Endothelial cell of umbilical vein (primary cell): ENCODE results near the gene MACO1. TPM values are rescaled to one million over a fixed set of nuclear protein-coding genes. Genes with fewer than 3 reads are reported as not detected.

Experiments
- BruUV-seq: library from RNA; stranded (reverse); fragments of 400-500 nt; replicated peaks from 2 replicates; lab custom pipeline; 2021; lab: Mats Ljungman, UMichigan
- CTCF ChIA-PET: fragments of 300-600, 350-600 bp; sonication (Branson Sonifier 250); formaldehyde crosslinking; loops from one replicate; lab custom pipeline; 2021; ENCODE audit warnings: antibody characterized with exemption, inconsistent platforms; lab: Charles Lee
- POLR2A ChIA-PET: fragments of 300-600, 350-600 bp; sonication (Branson Sonifier 250); formaldehyde crosslinking; loops from one replicate; lab custom pipeline; 2021; ENCODE audit warnings: antibody characterized with exemption, inconsistent platforms; lab: Charles Lee
- DNase-seq: peaks from one replicate; pipeline ENCODE4 v3.0.0-alpha.2; 2011; ENCODE audit warnings: low read depth, low spot score
- FAIRE-seq: peaks from 2 replicates; lab custom pipeline; 2011; peaks lifted over from hg19 to GRCh38; lab: Jason Lieb, UNC
- H2AFZ ChIP-seq: 2 replicates; pipeline ENCODE4 v1.6.0; 2012; ENCODE audit warnings: low read depth, low read length, control low read depth, inconsistent platforms
- H3K27ac ChIP-seq: 2 replicates; pipeline ENCODE4 v1.5.1; 2011; ENCODE audit warnings: low read depth, mild to moderate bottlenecking, control low read depth, low read length, moderate library complexity; ENCODE audit not compliant: insufficient read depth
- H3K27me3 ChIP-seq, 2 experiments: 2 replicates each; pipeline versions ENCODE4 v1.6.0 to v1.6.1; 2011; ENCODE audit warnings: low read length in 2 of 2, mixed read lengths in 1 of 2; ENCODE audit not compliant: control insufficient read depth in 2 of 2, insufficient read depth in 2 of 2
- H3K36me3 ChIP-seq, 2 experiments: 2 replicates in 1 of 2; 3 replicates in 1 of 2; pipeline ENCODE4 v1.5.1; 2011; ENCODE audit warnings: low read length in 2 of 2, mild to moderate bottlenecking in 1 of 2, moderate library complexity in 1 of 2; ENCODE audit not compliant: control insufficient read depth in 2 of 2, insufficient read depth in 2 of 2; ENCODE audit errors: extremely low read depth in 1 of 2
- H3K4me1 ChIP-seq: 3 replicates; pipeline ENCODE4 v1.5.1; 2011; ENCODE audit warnings: mild to moderate bottlenecking, low read length; ENCODE audit not compliant: control insufficient read depth, insufficient read depth; ENCODE audit errors: extremely low read depth
- H3K4me2 ChIP-seq: 2 replicates; pipeline ENCODE4 v1.6.1; 2011; ENCODE audit warnings: low read length, control low read depth, mixed read lengths; ENCODE audit not compliant: insufficient read depth
- H3K4me3 ChIP-seq, 3 experiments: fragments of 200-600 bp in 1 of 3; sonication (generic), shearing (Covaris generic) in 1 of 3; replicated peaks in 1 of 3; 2 replicates each; pipeline ENCODE4 v1.5.1; 2011 to 2016; ENCODE audit warnings: control low read depth in 3 of 3, low read length in 3 of 3, mild to moderate bottlenecking in 2 of 3, inconsistent platforms in 1 of 3, low read depth in 1 of 3, moderate library complexity in 1 of 3; ENCODE audit not compliant: insufficient read depth in 1 of 3
- H3K79me2 ChIP-seq: 2 replicates; pipeline ENCODE4 v1.6.0; 2012; ENCODE audit warnings: low read length, inconsistent platforms; ENCODE audit not compliant: control insufficient read depth, insufficient read depth
- H3K9ac ChIP-seq: replicated peaks from 2 replicates; pipeline ENCODE3; 2011; ENCODE audit warnings: low read length, control low read depth; ENCODE audit not compliant: insufficient read depth; ENCODE audit errors: extremely low read depth
- H3K9me1 ChIP-seq: replicated peaks from 3 replicates; pipeline ENCODE4 v1.6.0; 2011; ENCODE audit warnings: mild to moderate bottlenecking, low read length; ENCODE audit not compliant: control insufficient read depth, insufficient read depth; ENCODE audit errors: extremely low read depth
- H3K9me3 ChIP-seq: replicated peaks from 2 replicates; pipeline ENCODE4 v1.5.1; 2012; ENCODE audit warnings: low read length, inconsistent platforms; ENCODE audit not compliant: control insufficient read depth, insufficient read depth
- H4K20me1 ChIP-seq: replicated peaks from 2 replicates; pipeline ENCODE3; 2011; ENCODE audit warnings: mild to moderate bottlenecking, low read length; ENCODE audit not compliant: control insufficient read depth, insufficient read depth; ENCODE audit errors: extremely low read depth
- EZH2 ChIP-seq: IDR thresholded peaks from 2 replicates; pipeline ENCODE4 v1.6.1; 2012; ENCODE audit warnings: borderline replicate concordance, low read depth, mild to moderate bottlenecking, moderate library complexity, low read length, inconsistent platforms; ENCODE audit not compliant: severe bottlenecking
- FOS ChIP-seq: IDR thresholded peaks from 2 replicates; pipeline ENCODE4 v1.6.1; 2011; ENCODE audit warnings: mild to moderate bottlenecking, low read length, moderate library complexity, borderline replicate concordance; ENCODE audit not compliant: insufficient read depth
- GATA2 ChIP-seq: IDR thresholded peaks from 2 replicates; pipeline ENCODE4 v1.7.0; 2011; ENCODE audit warnings: low read depth, mild to moderate bottlenecking, moderate library complexity, mixed read lengths, low read length; ENCODE audit not compliant: insufficient read length, insufficient read depth
- JUN ChIP-seq: IDR thresholded peaks from 2 replicates; pipeline ENCODE4 v1.6.1; 2011; ENCODE audit warnings: borderline replicate concordance, low read depth; ENCODE audit not compliant: insufficient read length, insufficient read depth
- MYC ChIP-seq: IDR thresholded peaks from one replicate; pipeline ENCODE4 v1.6.1; 2011; ENCODE audit warnings: mild to moderate bottlenecking, low read depth, low read length
- POLR2A ChIP-seq: IDR thresholded peaks from 2 replicates; pipeline ENCODE4 v1.6.1; 2012; ENCODE audit warnings: low read depth, mild to moderate bottlenecking, control low read depth, low read length
- POLR2AphosphoS5 ChIP-seq: IDR thresholded peaks from 2 replicates; pipeline ENCODE4 v1.6.1; 2012; ENCODE audit warnings: low read depth, mild to moderate bottlenecking, control low read depth, low read length, moderate library complexity; ENCODE audit not compliant: insufficient read depth
- dilution Hi-C: fragments of 300-500 bp; cut with MboI; formaldehyde crosslinking; loops from one replicate; pipeline ENCODE4 v1.15.0; 2019; ENCODE audit warnings: low sequenced_read_pairs; ENCODE audit not compliant: extremely low pct_ligation_motif_present
- intact Hi-C: fragments of 100-400 bp; cut with micrococcal nuclease; formaldehyde crosslinking; loops from one replicate; pipeline ENCODE4 v1.10.0; 2022
- polyA plus RNA-seq, 4 experiments: library from polyadenylated mRNA; depleted of rRNA in 3 of 4; stranded (reverse) in 3 of 4; unstranded in 1 of 4; fragments of >200 nt; gene quantifications; 2 replicates each; pipeline versions ENCODE4 v1.2.1 to v1.2.3, GENCODE V29; 2011 to 2012; ENCODE audit warnings: missing spikeins in 1 of 4
- total RNA-seq: library from RNA; stranded (reverse); gene quantifications from 2 replicates; pipeline ENCODE4 v1.2.3, GENCODE V29; 2021
- TF ChIP-seq, protein P1 (sequence below), 2 donors: IDR thresholded peaks; 1 replicate in 1 of 2; 2 replicates in 1 of 2; pipeline ENCODE4 v1.5.1; 2011; ENCODE audit warnings: low read length in 2 of 2, mild to moderate bottlenecking in 2 of 2, moderate library complexity in 2 of 2, control low read depth in 1 of 2, inconsistent platforms in 1 of 2, low read depth in 1 of 2; ENCODE audit not compliant: insufficient read depth in 1 of 2; ENCODE audit errors: extremely low read depth in 1 of 2
- TF ChIP-seq, protein P2 (sequence below): IDR thresholded peaks from 2 replicates; pipeline ENCODE4 v1.6.1; 2011; ENCODE audit not compliant: insufficient read depth, insufficient read length

The MACO1 gene
- total and polyA plus RNA-seq, 2 donors (not counting 3 experiments of a cell fraction or from before 2014, with no cell fraction given) = 7.7 to 24.4 TPM

DNA sequence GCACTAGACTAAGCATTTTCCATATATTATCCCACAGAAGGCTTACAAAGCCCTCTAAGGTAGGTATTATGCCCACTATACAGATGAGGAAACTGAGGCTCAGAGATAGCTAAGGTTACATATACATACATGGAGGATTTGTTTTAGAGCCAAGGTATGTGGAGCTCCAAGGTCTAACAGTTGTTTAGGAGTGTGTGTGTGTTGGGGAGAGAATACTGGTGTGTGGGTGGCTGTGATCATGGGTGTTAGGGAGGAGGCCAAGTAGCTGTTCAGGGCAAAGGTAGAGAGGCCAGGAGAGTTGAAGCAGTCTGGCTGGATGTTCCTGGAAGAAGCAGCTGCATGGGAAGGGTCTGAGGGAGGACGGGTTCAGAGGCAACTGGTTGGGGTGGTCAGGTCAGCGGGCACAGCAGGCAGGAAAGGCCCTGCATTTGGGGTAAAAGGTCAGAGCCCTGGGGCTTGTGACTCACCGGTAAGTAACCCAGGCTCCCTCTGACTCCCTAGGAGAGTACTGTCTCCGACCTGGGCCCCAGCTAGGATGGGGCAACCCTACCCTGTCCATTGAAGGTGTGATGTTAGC, 107.6 kb downstream of the MACO1 start:
- no peak for TF ChIP-seq FOS
- TF ChIP-seq, protein P1, sequence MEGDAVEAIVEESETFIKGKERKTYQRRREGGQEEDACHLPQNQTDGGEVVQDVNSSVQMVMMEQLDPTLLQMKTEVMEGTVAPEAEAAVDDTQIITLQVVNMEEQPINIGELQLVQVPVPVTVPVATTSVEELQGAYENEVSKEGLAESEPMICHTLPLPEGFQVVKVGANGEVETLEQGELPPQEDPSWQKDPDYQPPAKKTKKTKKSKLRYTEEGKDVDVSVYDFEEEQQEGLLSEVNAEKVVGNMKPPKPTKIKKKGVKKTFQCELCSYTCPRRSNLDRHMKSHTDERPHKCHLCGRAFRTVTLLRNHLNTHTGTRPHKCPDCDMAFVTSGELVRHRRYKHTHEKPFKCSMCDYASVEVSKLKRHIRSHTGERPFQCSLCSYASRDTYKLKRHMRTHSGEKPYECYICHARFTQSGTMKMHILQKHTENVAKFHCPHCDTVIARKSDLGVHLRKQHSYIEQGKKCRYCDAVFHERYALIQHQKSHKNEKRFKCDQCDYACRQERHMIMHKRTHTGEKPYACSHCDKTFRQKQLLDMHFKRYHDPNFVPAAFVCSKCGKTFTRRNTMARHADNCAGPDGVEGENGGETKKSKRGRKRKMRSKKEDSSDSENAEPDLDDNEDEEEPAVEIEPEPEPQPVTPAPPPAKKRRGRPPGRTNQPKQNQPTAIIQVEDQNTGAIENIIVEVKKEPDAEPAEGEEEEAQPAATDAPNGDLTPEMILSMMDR (IDR thresholded peaks at IDR 0.05; ENCODE audit: extremely low read depth in 1 of 2, insufficient read depth in 1 of 2, low read depth in 1 of 2, low read length in 2 of 2) = no peak
- TF ChIP-seq POLR2AphosphoS5 = no peak
- TF ChIP-seq, protein P2, sequence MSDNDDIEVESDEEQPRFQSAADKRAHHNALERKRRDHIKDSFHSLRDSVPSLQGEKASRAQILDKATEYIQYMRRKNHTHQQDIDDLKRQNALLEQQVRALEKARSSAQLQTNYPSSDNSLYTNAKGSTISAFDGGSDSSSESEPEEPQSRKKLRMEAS = no peak
- no peak for TF ChIP-seq POLR2A
- no peak for TF ChIP-seq MYC
- no peak for TF ChIP-seq GATA2
- TF ChIP-seq EZH2 = no peak
- TF ChIP-seq JUN = no peak
- Histone ChIP-seq H3K27me3 (no peaks in the 10 kb centered on the region), H3K27ac (no peak overlapping the region), H4K20me1 (no peaks in the 10 kb centered on the region), H3K9me1 (no peaks in the 10 kb centered on the region), H3K9ac (no peak overlapping the region), H3K4me2 (no peak overlapping the region), H3K4me1 (no peaks in the 10 kb centered on the region), H2AFZ (no peak overlapping the region), H3K79me2 (no peaks in the 10 kb centered on the region), H3K9me3 (no peaks in the 10 kb centered on the region), H3K4me3 (no peak overlapping the region), H3K36me3 (no peaks in the 10 kb centered on the region)
- intact Hi-C loops (no loop called here), dilution Hi-C loops (no loop called here)
- BruUV-seq = no TSS peak
- CTCF ChIA-PET = interaction anchor here (1.3 kb wide), 1 partner anchor 34 kb away, joined by 4 read pairs; no protein-coding TSS in a partner anchor
- POLR2A ChIA-PET = interaction anchor here (0.6 kb wide), 1 partner anchor 306 kb away, joined by 3 read pairs; no protein-coding TSS in a partner anchor
- DNase-seq (no peak), FAIRE-seq (no peak)
